Hippocampal formation (tissue), 2 donors: ENCODE results near the gene DIPK1A.

Experiments used
- DNase-seq, 2 donors: peaks; one replicate each; lab custom pipeline; 2025; lab: John Stamatoyannopoulos, UW

DIPK1A gene

DNA sequence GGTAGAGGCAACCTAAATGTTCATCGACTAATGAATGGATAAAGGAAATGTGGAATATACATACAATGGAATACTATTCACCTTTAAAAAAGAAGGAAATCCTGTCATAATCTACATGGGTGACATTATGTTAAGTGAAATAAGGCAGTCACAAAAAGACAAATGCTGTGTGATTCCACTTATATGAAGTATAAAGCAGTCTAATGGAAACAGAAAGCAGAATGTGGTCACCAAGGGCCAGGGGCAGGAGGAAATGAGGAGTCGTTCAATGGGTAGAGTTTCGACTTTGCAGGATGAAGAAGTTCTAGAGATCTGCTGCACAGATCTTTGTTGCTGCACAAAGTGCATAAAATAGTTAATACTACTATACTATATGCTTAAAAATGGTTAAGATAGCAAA is 7.8 kb downstream of the DIPK1A start:
- no peak for DNase-seq

DNA sequence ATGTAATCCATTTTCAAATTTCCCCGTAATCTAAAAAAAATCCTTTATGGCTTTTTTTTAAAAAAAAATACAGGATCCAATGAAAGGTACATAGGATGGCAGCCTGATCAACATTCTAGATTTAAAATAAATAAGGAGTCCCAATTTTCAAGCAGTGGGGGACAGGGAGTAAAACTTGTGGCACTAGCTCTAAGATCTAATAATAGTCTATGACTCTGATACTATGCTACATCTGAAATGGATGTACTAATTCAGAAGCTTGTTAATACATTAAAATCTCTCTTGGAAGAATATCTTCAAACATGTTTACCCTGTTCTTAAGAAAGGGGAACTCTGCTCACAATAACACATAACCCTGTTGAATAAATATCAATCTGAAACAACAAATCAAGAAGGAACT is 8.5 kb downstream of the DIPK1A start:
- DNase-seq = no peak

DNA sequence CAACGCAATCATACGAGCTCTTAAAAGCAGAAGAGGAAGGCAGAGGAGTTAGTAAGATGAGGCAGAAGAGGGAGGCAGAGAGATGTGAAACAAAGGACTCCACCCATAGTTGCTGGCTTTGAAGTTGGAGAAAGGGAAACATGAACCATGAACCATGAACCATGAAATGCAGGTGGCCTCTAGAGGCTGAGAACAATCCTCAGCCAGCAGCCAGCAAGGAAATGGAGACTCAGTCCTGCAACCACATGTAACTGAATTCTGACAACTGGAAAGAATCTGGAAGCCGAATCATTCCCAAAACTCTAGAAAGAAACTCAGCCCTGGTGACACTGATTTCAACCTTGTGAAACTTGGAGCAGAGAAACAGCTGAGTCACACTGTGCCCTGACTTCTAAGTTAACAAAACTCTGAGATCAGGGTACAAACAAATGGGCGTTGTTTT is 10.1 kb downstream of the DIPK1A start:
- no peak for DNase-seq

DNA sequence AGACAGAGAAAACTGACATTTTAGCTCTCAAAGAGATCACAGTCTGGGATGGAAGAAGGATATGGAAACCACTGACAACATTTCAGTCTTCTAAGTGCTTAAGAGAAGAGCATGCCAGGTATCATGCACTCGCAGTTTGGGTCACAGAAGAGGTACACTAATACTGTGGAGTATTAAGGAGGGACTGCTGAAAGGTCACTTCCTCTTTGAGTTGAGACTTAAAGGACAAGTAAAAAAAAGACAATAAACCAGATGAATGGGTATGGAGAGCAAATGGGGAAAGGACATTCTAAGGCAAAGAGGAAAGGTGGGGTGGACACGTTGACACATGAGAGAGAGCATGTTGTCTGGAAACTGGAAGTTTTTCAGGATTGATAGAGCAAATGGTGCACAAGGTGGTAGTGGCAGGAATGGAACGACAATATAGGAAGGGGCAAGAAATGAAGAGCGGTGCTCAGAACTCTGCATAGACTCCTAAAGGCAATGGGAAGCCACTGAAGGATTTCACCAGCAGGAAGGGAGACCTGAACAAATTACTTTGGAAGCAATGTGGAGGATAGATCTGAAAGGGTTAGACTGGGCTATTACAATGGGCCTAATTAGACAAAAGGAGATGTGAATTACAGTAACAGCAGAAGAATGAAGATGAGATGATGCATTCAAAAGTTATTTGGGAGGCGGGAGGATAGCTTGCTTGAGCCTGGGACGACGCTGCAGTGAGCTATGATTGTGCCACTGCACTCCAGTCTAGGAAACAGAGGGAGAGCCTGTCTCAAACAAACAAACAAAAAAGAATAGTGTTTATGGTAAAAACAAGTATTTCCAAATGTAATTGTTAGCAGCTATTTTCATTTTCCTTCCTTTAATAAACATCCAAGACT is 11.1 kb downstream of the DIPK1A start:
- no peak for DNase-seq

DNA sequence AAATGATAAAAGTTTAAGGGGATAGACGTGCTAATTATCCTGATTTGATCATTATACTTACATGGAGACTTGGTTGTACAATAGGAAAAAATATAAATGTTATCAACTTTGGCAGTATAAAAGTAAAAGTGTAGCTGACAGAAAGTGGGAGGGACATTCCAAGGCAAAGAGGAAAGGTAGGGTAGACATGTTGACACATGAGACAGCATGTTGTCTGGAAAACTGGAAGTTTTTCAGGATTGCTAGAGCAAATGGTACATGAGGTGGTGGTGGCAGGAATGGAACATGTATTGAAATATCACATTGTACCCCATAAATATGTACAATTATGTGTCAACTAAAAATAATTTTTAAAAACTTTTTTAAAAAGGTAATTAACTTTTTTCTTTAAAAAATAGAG is 13.2 kb downstream of the DIPK1A start:
- DNase-seq = no peak

DNA sequence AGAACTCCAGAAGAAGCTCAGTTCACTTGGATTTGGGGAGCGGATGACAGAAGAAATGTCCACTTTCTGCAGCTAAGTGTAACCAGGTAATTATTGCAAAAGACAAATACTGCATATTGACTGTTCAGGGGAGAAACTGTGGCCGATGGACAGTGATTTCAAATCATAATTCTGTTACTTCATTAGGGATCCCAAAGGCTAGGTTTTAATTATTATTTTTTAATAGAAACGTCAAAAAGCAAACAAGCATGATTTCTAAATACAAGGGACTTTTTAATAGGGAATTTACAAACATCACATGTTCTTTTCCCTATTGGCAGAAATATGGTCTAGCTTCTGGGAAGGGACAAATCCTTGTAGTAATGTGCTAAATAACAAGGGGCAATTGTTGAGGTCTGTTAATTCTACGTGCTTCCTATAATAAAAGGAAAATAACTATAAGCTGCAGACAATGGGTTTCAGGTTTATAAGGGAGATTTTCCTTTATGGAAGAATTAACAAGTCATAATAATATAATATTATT is 15.5 kb downstream of the DIPK1A start:
- peak in 1 of 2 donors; percentile 54 for DNase-seq

DNA sequence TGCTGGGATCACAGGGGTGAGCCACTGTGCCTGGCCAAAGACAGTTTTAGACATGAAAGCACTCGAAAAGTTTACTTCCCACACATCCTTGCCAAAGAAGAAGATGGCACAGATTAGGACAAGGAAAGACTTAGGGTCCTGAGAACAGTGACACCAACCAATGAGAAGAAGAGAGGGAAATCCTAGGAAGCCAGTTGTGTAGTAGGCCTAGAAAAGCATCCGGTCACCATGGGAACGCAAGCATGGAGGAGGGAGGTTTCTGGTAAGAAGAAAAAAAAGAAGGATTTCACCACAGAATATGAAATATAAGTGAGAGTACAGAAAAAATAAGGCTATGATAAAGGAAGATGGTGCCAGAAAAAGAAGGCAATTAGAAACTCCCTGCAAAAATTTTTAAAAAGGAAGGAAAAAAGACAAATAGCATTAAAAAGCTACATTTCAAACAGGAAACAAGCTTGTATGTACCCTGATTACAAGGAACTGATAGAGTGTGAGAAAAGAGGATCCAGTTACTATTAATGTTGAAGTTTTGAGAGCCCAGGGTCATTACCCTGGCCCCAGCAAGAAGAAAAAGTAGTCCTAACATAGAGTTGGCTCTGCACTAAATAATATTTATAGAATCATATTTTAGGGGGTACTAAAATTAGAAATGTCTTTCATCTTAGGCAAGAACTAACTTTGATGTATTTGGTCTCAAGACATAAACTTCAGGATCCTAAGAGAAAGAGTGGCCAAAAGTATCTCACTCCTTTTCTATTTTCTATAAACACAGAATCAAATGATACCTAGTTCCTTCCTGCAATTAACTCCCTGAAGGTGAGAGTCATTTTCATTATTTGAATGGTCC is 16.1 kb downstream of the DIPK1A start:
- DNase-seq = peak in 1 of 2 donors; percentile 32

DNA sequence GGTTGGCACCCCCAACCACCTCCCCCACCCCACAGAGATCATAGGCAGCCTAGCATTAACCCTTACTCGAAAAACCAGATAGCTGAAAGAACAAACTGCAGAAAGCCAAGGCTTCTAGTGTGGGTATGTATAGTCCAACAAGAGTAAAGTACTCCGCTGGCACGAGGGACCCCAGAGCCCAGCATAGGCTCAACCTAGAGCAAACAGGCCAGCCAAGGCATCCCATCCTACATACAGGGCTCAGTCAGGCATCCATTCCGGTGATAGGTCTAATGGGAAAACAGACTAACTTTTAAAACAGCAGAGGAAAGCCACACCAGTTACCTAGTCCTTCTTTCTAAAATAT is 17.8 kb downstream of the DIPK1A start:
- no peak for DNase-seq

DNA sequence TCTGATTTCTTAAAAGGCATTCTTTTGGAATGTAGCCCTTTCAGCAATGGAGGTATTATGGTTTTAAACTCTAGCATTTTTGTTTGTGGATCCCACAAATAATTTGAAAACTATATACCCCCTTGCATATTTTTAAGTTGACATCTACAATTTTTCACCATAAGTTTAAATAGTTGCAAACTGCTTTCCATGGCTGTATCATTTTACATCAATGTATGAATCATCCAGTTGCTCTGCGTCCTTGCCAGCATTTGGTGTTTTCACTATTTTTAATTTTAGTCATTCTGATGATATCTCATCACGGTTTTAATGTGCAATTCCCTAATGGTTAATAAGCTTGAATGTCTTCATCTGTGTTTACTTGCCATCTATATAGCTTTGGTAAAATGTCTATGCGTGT is 20.7 kb downstream of the DIPK1A start:
- DNase-seq = no peak

DNA sequence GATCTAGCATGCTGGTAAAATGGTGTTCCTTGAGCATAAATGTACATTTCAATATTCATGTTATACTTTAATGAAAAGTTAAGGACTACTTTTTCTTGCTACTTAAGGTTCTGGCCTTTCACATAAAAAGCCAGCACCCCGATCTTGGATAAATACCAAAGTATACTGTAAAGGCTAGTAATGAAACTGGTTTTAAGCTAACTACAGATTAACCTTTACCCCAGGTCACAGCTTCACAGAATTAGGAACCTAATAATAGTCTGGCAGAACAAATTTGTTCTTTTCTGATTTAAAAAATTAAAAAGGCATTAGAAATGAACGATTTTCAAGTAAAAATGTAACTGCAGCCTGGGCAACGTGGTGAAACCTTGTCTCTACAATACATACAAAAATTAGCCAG is 23.5 kb downstream of the DIPK1A start:
- DNase-seq = no peak

DNA sequence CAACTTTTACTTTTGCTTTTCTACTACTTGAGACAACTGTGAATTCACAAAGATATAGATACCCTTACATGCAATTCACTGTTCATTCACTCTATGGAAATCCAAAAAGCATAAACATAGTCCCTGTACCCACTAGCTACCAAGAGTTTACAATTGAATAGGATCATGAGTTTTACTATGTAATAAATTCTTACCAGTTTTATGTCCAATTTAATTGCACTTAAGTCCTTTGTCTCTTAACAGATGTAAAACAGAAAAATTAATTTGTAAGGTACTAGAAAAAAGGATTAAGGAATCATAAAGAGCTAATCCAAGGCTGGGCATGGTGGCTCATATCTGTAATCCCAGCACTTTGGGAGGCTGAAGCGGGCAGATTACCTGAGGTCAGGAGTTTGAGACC is 24.4 kb downstream of the DIPK1A start:
- no peak for DNase-seq

DNA sequence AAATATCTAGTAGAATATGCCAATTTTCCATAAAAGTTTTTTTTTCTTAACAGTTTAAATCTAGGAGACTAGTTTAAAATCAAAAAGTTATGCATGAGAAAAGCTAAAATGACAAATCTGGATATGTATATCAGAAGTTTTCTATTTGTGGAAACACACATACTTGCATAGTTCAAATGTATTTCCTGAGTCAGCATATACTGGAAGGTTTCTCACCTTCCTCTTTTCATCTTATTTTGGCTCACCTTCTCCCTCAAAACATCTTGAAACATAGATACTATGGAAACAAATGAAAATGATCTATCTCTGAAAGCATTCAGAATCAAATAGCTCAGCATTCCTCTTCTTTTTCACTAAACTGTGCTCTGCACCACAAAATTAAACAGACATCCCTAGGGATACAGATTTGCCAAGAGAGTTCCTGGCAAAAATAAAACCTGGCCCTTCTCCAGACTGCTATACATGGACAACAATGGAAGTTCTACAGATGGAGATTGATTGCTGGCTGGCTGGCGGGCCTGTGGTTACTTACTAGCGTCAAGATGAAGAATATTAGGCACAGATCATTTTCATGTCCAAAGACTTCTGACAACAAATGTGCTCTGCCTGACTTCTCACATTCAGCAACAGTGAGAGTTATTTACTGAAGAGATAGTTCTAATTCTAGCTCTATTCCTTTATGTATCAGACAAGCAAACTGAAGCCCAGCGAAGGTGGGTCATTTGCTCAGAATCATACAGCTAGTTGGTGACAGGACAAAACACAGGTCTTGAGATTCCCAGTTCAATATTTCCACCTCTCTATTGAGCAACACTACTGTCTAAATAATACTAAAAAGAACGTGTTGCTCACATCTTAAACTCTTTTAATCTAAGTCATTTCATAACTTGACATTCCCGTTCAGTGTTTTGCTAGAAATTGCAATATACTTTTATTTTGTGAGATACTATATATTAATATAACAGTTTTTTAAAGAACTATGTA is 26.6 kb downstream of the DIPK1A start:
- DNase-seq = peak; percentile 25 to 70

DNA sequence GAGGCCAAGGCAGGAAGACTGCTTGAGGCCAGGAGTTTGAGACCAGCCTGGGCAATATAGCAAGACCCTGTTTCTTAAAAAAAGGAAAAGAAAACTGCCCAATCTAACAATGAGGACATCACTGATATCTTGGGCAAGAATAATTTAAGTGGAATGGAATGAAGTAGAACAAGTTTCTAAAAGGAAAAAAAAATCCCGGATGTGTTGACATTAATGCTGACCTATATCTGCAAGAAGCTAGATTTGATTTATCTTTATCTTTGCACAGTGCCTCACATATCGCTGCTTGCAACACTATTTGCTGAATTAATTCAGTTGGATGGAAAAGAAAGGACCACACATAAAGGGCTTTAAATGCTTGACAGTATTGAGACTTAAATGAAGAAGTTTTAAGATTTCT is 27.8 kb downstream of the DIPK1A start:
- DNase-seq = no peak

DNA sequence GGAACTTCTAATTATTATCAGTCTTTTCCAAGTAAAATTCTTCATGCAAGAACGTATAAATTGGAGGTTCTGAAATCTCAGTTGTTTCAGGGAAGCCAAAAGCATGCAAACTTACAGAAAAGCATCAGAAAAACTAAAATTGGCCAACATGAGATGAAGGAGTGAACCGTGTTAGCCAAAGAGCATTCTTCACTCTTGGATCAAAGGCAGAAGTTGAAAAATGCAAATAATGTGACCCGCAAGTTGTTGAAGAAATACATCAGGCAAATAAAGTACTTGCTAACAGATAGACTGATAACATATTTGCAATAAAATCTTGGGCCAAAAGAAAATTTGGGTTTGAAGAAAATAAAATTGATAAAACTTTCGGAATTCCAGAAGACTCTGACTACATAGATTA is 29.6 kb downstream of the DIPK1A start:
- DNase-seq = no peak

DNA sequence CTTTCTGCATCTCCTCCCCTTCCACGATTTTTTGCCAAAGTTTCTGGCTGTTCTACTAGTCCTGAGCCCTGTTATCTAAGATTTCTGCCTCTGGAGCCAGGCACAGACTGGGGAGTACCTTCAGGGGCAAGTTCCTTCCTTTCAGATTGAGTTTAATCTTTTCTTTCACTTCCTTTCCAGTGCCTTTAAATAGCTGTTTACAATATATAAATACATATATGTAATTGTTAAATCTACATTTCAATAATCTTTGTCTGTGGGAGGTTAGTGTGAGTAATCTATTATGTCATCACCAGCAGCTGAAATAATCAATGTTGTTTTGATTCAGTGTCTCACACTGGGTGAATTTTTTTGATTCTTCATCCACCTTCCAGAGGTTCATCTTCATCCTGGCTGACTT is 31.8 kb downstream of the DIPK1A start:
- no peak for DNase-seq

DNA sequence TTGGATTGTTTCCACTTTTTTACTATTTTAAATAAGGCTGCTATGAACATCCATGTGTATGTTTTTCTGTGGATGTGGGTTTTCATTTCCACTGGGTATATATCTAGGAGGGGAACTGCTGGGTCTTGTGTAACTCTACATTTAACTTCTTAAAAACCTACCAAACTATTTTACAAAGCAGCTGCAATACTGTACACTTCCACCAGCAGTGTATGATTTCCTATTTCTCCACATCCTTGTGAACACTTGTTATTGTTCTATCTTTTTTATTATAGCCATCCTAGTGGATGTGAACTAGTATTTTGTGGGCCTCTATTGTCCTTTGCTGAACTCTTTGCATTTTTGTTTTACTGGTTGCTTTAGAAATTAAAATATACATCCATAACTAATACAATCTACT is 33.4 kb downstream of the DIPK1A start:
- DNase-seq = no peak

DNA sequence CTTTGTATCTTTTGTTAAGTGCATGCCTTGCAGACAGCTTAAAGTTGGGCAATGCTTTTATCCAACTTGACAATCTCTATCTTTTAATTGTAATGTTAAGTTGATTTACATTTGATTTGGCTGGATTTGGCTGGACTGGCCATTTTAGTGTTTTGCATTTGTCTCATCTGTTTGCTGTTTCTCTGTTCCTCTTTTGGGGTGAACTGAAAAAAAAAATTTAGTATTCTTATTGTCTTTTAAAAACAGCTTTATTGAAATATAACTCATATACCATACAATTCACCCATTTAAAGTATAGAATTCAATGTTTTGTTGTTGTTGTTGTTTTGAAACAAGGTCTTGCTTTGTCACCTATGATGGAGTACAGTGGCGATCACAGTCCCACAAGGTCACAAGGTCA is 34.4 kb downstream of the DIPK1A start:
- DNase-seq = no peak

DNA sequence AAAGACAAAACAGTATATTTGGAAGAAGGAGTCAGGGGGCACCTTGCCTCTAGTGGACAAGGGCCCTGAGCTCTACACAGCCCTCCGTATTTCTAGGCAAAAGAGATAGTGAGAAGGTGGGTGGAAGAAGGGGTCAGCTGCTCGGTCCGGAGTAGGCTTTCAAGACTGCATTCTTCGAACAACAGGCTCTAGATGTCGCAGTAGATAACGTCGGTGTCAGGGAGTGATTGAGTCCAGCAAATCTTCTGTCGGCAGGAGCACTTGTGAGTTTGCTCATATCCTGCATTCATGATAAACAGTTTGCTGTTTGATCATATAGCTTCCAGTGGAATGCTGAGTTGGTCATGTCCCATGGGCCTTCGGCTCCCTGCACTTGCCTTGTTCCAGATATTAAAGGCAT is 36.8 kb downstream of the DIPK1A start:
- DNase-seq = no peak

DNA sequence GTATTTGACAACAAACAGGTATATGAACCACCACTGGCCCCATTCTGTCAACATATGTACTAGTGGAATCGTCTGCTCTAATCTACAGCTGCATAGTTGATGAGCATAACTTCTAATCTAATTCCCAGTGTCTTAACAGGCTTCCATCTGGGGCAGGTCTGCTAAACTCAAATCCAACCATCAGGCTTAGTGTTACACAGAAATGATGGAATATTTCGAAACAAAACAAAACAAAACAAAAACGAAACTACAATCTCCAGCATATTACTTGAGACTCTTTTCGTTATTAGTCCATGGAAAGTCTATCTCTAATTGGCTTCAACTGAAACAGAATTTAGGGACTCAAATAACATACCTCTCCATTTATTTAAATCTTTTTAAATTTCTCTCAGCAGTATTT is 37.6 kb downstream of the DIPK1A start:
- no peak for DNase-seq

DNA sequence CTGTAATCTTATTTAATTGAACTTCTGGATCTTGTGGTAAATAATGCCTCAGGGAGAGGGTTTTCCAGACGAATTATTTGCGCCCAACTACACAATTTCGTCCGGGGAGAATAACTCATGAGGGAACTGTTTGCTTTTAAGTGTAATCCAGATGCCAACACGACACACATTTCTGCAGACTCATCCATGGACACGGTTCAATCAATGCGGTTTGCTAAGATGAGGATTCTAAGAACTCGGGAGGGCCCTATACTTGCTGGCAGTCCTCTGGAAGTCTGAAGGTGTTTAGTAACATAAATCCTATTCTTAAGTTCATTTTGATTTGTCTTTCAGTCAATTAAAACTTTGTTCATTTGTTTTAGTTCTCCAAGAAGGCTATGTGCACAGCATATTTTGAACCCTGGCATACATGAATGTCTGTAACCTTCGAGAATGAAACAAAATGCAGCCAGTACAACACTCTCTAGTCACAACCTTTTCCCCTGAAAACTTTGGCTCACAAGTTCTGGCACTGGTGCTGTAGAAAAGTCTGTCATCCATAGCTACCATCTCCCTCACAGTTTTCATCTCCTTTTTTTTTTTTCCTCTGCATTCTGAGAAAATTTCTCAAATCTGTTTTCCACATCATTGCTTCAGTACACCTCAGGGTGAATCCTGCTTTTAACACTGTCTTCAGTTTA is 38.8 kb downstream of the DIPK1A start:
- DNase-seq = no peak
